SIG-M5 treated with dmso at 0.1 percent for 504 hours (cell line): ENCODE results near the gene VSTM2L.
"Not testable (repeated sequence)": the region's sequence is repeated elsewhere in the genome, so short reads cannot be mapped to it uniquely, and the experiment has no call there.

Experiments used
- DNase-seq: peaks from one replicate; lab custom pipeline; 2025; ENCODE audit not compliant: unreplicated experiment; lab: John Stamatoyannopoulos, UW

VSTM2L gene

GRCh38 chr20:37961066-37961465 is 58.1 kb downstream of the VSTM2L start:
- no peak for DNase-seq

- not testable (repeated sequence) for DNase-seq
Observed at GRCh38 chr20:37963483-37963882, 60.6 kb downstream of the VSTM2L start.

DNA sequence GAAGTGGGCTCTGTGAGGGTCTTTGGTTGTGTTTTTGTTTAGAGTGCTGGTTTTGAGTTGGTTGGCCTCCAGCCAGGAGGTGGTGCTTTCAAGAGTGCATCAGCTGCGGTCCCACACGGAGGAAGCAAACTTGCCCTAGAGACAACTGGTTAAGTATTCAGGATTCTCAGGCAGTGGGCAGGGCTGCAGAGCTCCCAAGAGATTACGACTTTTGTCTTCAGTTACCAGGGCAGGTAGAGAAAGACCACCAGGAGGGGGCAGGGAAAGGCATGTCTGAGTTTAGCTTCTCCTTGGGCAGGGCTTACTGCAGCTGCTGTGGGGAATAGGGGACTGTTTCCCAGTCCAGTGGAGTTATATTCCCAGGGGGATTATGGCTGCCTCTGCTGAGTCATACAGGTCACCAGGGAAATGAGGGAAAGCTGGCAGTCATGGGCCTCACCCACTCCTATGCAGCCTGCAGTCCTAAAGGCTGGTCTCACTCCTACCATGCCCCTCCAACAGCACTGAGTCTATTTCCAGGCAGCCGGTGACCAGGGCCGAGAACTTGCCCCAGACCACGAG is 66.0 kb downstream of the VSTM2L start:
- DNase-seq: no peak

- DNase-seq: no peak
Observed at GRCh38 chr20:37969949-37970855, 67.3 kb downstream of the VSTM2L start.

- no peak for DNase-seq
Observed at GRCh38 chr20:37970856-37971245, 67.9 kb downstream of the VSTM2L start.

- DNase-seq: no peak
Observed at GRCh38 chr20:37971561-37972127, 68.7 kb downstream of the VSTM2L start.

- DNase-seq: no peak
Observed at GRCh38 chr20:37972256-37973058, 69.5 kb downstream of the VSTM2L start.

- no peak for DNase-seq
Observed at GRCh38 chr20:37973059-37973910, 70.4 kb downstream of the VSTM2L start.

GRCh38 chr20:37976887-37977286 is 74.0 kb downstream of the VSTM2L start:
- no peak for DNase-seq

GRCh38 chr20:37977338-37977737 is 74.4 kb downstream of the VSTM2L start:
- DNase-seq: no peak

- DNase-seq: no peak
Observed at GRCh38 chr20:37977786-37978185, 74.9 kb downstream of the VSTM2L start.

- DNase-seq: no peak
Observed at GRCh38 chr20:37979021-37979985, 76.4 kb downstream of the VSTM2L start.

DNA sequence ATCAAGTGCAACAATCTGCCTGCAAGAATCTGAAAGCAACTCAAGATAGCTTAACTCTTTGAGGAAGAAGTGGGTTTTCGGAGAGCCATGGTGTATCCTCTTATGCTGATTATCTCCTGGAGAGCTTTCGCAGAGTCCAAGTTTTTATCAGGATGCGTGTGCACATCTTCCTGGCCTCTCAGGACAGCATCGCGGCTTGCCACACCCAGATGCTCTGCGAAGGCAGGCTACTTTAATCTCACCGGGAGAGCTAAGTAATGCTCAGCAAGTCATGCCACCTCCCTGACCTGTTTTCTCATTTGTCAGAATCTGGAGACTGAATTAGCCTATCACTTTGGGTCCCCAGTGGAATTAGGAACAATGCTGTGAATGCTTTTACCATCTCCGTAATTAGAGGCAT is 77.5 kb downstream of the VSTM2L start:
- DNase-seq: no peak

DNA sequence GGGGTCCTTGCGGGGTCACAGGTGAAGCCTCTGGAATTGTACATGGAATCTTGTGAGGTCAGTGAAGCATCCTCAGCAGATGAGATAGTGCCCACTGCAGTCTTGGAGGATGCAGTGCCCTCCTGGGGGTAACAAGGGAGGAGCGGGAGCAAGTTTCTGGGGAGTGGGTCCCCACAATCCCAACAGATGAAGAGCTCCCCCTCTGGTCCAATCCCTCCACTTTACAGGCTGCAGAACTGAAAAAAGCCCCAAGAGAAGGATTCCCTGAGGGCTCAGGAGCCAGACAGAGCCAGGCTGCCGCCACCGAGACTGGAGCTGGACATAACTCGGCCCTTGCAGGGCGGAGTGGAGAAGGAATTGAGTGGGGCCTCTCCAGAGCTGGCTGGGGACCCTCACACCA is 77.9 kb downstream of the VSTM2L start:
- no peak for DNase-seq

GRCh38 chr20:37981568-37981967 is 78.6 kb downstream of the VSTM2L start:
- DNase-seq: no peak

DNA sequence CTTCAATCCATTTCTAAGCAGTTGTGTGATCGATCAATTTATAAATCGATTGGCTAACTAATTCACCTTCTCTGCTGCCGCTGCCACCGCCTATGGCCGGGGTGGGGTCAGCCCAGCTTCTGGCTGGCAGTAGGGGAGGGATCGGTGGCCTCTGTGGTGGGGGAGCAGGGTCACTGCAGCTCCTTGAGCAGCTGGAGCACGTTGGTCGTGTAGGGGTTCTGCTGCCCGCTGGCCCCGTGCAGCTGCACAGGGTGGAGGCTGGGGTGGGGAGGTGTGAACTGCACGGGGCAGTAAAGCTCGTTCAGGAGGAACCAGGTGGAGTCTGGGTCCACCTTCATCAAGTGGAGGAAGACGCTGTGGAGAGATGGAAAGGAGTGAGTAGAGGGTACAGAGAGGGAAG is 80.4 kb downstream of the VSTM2L start:
- DNase-seq: no peak

DNA sequence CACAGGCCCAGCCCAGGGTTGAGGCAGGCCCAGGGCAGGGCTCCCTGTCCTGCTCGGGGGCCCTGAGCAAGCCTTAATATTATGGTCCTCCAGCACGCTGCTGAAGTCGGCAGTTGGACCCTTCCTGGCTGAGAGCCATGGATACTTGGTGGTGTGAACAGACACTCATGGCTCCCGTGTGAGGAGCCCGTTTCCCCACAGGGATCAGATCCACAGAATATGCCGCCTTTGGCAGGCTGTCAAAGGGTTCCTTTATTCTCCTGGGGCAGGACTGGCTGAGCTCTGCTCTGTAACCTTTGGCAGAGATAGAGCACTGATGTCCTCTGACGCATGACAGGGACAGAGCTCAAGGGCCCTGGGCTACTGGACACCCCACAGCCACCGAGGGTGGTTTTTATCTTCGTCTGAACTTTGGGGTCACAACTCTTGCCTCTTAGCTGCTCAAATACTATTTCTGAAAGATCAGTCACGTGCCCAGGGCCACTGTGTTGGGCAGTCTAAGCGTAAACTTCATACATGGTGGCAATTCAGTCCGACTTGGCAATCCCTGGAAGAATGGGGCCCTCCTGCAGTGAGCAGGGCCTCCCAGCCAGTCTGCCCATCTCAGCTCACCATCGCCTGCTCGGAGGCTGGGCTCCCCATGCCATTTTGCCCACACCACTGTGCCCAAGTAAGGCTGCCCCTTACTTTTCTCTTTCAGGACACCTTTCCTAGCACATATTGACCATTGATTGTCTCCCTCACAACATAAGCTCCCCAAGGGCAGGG is 81.3 kb downstream of the VSTM2L start:
- no peak for DNase-seq

DNA sequence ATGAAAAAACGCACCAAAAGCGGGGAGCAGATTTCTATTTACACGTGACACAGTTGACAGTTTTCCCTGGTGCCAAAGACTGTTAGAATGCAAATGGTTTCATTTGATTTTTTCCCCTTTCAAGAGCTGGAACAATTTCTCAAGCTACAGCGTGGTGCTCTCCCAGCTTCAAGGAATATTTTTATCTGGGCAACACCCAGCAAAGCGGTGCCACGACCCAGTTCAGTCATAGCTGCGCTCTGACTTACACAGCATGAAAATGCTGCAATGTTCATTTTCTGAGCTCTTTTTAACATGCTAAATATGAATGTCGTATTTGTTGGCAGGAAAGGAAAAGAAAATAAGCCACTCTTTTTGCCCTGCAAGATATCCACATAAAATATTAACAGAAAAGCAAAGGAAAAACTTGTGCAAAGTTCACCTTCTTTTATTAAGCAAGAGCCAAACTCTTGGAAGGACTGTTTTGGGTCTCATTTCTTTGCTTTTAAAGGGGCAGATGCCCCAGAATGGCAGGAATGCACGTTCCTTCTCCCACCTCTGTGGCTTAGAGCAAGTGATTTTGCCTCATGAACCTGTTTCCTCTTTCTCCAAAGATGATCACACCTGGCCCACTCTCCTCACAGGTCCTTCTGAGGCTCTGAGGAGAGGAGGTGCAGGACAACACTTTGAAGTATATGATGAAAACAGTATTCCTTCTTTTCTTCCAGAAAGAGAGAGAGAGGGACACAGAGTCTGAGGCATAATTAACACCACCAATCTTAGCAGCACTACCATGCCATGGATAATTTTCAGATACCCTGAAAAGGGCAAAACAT is 83.3 kb downstream of the VSTM2L start:
- DNase-seq: no peak
